CD4-positive, alpha-beta T cell treated with Interleukin-4 for 1 hour (primary cell): ENCODE measurements around the gene ADARB2.
"Not testable (repeated sequence)": the region's sequence is repeated elsewhere in the genome, so short reads cannot be mapped to it uniquely, and the experiment has no call there.

Source experiments
- DNase-seq, 2 donors: peaks; one replicate each; pipeline ENCODE4 v3.0.0-alpha.2; 2020 to 2022

Gene ADARB2

DNA sequence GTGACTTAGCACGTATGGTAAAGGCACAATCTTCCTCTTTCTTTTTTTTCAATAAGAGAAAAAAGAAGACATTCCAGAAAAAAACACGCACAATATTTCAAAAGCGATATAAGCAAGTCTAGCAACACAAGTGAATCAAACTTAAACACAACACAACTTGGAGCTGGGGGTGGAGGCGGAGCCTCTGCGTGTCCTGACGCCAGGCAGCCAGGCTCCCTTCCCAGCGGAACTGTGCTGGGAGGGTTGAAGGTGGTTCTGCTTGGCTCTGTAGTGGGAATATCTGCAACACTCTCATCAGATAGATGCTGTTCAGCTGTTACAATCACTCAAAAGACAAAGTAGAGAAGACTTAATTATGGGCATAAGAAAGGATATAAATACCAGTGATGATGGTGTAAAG, 469.8 kb downstream of the ADARB2 start:
- no peak for DNase-seq

- no peak for DNase-seq
These were observed 470.2 kb downstream of the ADARB2 start for GRCh38 chr10:1267148-1267547.

GRCh38 chr10:1266033-1266802, 471.1 kb downstream of the ADARB2 start:
- no peak for DNase-seq

- DNase-seq: no peak
These were observed 473.3 kb downstream of the ADARB2 start for GRCh38 chr10:1264001-1264400.

- no peak for DNase-seq
These were observed 480.1 kb downstream of the ADARB2 start for GRCh38 chr10:1257274-1257673.

- DNase-seq: no peak
These were observed 480.9 kb downstream of the ADARB2 start for GRCh38 chr10:1256432-1256725.

DNA sequence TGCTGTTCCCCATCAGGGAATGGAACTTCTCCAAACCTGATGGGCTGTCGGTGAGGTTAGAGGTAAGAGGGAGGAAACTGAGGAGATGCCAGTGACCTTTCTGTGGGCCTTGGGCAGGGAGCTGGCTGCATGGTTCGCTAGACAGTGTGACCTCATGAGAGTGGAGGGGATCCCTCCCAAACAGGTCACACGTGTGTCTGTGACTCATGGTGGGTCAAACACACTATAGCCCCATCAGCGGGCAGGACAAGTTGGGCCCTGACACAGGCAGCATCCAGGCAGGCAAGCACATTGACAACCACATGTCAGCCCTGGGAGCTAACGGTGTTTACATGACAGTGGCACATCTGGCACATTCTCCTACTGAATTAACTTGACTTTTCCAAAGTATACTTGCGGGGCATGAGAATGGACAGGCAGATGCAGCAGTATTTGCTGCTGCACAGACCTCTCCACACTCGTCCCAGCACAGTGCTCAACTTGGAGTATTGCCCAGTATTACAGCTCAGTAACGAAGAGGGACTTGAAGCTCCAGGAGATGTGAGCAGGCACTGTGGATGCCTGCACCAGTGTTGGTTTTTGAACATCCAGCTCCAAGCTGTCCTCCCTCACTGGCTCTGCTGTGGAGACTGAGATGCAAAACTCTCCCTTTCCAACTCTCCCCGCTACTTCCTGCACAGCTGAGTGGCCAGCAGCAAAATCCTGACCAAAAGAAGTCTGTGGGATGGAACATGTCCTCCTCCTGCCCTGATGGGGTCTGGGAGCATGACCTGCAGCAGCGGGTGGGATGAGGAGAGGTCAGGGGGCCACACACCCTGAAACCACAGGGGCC, 481.5 kb downstream of the ADARB2 start:
- no peak for DNase-seq

GRCh38 chr10:1255118-1255517, 482.2 kb downstream of the ADARB2 start:
- DNase-seq: no peak

DNA sequence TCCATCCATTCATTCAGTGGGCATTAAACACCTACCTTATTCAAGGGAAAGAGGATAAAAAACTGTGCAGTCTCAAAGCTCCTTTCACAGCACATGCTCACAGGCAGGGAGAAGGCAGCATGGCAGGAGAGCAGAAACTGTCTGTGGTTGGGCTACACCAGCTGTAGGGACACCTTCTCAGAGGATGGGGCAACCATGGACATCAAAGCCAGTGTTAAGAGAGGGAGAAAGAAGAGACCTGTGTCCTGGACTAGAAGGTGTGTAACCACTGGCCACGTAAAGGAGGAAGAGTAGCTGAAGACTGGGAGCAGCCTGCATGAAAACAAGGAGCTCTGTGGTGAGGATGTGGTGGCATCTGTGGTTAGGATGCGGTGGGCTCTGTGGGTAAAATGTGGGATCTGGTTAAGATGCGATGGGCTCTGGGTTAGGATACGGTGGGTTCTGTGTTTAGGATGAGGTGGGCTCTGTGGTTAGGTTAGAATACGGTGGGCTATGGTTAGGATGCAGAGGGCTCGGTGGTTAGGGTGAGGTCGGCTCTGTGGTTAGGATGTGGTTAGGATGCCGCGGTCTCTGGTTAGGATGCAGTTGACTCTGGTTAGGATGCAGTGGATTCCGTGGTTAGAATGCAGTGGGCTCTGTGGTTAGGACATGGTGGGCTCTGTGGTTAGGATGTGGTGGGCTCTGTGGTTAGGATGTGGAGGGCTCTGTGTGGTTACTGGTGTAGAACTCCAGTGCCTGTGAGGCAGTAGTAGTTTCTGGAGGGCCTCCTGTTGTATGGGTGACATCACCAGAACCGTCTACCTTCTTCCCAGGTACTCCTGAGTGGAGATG, 483.6 kb downstream of the ADARB2 start:
- DNase-seq: peak in 1 of 2 donors; percentile 11

- DNase-seq: no peak
These were observed 485.6 kb downstream of the ADARB2 start for GRCh38 chr10:1251769-1252168.

DNA sequence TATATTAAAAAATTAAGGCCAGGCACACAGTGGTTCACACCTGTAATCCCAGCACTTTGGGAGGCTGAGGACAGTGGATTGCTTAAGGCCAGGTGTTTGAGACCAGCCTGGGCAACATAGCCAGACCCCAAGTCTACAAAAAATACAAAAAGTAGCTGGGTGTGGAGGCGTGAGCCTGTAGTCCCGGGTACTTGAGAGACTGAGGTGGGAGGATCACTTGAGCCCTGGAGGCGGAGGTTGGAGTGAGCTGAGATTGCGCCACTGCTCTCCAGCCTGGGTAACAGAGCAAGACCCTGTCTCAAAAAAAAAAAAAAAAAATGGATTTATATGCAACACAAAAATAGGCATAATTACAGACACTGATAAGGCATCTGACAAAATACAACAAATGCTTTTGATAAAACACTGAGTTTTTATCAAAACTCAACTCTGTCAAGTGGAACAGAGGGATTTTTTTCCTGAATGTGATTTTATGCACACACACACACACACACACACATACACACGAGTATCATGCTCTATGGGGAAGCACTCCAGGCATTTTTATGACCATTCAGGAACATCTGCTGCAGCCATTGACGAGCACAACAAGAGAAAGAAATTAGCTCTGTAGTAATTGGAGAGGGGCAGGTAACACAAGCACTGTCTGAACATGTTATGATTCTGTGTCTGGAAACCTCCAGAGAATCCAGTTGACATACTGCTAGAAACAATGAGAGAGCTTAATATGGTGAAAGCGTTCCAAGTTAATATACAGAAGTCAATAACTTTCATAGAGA, 488.0 kb downstream of the ADARB2 start:
- DNase-seq: no peak

GRCh38 chr10:1248262-1248630, 489.1 kb downstream of the ADARB2 start:
- not testable (repeated sequence) for DNase-seq

DNA sequence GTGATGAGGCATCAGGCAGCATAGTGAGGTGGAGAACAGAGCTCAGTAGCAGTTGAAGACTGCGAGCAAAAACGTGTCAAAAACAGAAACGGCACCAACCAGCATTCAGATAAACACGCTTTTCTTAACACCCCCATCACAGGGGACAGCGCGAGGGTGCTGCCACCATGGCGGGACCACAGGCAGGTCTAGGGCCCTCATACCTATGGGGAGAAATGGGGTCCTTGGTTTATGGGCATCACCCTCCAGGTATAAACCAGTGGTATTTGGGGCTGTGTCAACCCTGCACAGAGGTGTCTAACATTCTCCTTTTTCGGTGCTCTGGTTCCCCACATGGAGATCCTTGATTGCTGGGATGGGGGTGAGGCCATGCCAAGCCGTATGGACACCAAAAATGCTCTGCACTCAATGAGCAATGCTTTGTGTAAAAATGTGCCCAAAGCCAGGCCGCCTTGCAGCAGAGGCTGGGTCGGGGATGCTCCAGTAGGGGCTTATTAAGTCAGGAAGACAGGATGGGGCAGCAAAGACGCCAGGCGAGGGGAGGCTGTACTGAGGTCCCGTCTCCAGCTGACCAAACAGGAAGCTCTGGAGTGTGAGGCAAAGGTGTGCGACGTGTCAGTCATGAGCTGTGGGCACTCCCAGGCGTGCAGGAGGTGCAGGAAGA, 489.6 kb downstream of the ADARB2 start:
- no peak for DNase-seq

DNA sequence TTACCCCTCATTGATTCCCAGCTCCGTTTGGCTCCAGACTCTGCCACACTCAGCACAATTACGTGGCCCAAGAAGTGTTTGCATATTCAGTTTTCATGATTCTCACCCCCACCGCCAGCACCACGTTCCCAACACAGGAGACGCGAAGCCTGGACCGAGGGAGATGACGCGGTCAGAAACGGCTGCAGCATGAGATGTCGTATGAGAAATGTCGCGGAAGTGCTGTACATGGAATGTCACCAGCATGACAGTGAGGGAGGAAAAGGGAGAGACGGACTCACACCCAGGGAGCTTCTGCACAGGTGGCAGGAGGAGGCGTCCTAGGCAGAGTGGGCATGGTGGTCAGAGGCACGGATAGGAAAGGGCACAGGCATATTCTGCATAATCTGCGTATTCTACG, 492.8 kb downstream of the ADARB2 start:
- no peak for DNase-seq

- DNase-seq: no peak
These were observed 493.7 kb downstream of the ADARB2 start for GRCh38 chr10:1243486-1244234.

- DNase-seq: no peak
These were observed 494.4 kb downstream of the ADARB2 start for GRCh38 chr10:1242975-1243374.

GRCh38 chr10:1241973-1242935, 495.1 kb downstream of the ADARB2 start:
- no peak for DNase-seq

- no peak for DNase-seq
These were observed 495.9 kb downstream of the ADARB2 start for GRCh38 chr10:1241322-1241890.

GRCh38 chr10:1240341-1240775, 497.0 kb downstream of the ADARB2 start:
- DNase-seq: no peak

DNA sequence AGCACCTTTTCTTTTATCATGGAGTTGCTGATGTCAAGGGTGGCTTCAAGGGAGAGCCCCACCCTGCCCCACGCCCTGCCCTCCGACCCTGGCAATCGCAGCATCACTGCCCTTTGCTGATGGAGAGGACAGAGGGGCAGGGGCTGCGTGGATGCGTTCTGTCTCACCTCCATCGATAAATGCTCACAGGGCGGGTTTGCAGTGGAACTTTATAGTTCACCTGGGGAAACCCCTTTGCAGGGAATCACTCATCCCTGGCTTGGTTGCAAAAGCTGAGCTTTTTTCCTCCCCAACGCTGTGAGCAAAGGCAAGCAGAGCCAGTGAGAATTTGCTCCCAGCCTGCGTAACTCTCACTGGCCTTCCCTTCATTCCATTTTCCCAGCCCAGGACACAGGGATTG, 504.3 kb downstream of the ADARB2 start:
- no peak for DNase-seq
